K562 treated with DMSO at 1 percent for 12 hours (cell line): ENCODE data around the gene TNFRSF18. TPM values are rescaled to one million over a fixed set of nuclear protein-coding genes. Genes with fewer than 3 reads are reported as not detected.

ENCODE experiments used
- total RNA-seq: library from RNA; unstranded; fragments of 300-600 nt; gene quantifications from 2 replicates; pipeline ENCODE4 v1.2.3, GENCODE V29; 2022; ENCODE audit not compliant: insufficient read depth

Gene TNFRSF18
- total RNA-seq: not detected in 2 replicates

DNA sequence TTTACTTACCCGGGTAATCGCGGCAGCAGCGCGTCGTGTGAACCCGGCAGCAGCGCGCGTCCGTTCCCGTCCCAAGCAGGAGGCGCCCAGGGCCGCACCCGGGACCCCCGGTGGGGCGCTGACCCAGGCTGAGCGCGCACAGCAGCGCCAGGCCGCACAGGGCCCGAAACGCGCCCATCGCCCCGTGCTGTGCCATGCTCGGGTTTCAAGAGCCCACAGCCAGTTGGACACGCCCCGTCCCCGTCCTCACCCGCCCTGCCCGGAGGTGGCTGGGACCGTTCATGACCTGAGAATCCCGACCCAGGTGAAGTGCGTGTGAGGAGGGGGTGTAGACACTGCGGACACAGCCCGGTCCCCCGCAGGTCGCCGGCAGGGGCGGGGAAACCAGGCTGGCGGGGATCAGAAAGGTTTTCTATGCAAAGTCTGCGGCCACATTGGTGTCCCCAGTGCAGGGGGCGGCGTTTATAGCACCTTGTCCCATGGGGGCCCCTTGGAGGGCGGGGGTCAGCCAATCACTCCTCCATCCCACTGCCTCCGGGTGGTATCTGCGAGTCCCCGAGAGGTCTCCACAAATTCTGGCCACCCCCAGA is at the start of gene TNFRSF18:
Gene TNFRSF18, minus strand, starts transcription at position 217 of the 590 bp plus-strand sequence. Its CDS starts 21 bp downstream, at position 196.

DNA sequence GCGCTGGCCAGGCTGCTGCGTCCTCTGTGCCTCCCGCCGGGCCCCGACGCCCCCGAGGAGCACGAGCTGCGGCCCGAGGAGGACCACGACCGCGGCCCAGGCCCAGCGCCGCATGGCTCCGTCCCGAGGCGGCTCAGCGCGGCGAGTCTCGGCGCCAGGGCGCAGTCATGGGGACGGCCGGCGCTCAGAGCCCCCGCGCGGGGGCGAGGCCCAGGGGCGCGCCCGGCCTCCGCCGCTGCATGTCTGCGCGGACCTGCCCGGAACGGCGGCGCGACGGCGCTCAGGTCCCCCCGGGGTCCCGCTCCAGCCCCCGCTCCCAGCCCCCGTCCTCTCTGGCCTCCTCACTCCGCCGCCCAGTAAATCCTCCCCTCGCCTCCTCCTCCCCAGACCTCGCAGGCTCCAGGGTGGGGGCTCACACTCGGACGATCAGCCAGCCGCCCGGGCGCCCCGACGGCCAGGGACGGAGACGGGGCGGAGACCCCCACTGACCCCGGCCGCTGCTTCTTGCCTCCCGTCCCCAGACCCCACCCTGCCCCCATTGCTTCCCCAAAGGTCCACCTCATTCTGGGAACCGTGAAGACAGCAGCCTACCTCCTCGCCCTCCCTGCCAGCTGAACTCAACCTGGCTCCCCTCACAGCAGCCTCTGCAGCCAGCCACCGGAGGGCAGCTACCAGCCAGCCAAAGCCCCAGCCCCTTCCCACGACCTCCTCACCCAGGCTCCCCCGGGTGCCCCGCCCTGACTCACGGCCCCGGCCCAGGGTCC is 40.4 kb upstream of the TNFRSF18 start, which contains the start of gene C1QTNF12:
Gene C1QTNF12, minus strand, starts transcription at position 146 of the 764 bp plus-strand sequence. Its CDS starts 32 bp downstream, at position 114.

GRCh38 chr1:1232208-1232795 is 25.9 kb upstream of the TNFRSF18 start, which contains the start of gene B3GALT6:
Gene B3GALT6, plus strand, starts transcription at chr1:1232237. Its CDS starts 42 bp downstream, at chr1:1232279.

DNA sequence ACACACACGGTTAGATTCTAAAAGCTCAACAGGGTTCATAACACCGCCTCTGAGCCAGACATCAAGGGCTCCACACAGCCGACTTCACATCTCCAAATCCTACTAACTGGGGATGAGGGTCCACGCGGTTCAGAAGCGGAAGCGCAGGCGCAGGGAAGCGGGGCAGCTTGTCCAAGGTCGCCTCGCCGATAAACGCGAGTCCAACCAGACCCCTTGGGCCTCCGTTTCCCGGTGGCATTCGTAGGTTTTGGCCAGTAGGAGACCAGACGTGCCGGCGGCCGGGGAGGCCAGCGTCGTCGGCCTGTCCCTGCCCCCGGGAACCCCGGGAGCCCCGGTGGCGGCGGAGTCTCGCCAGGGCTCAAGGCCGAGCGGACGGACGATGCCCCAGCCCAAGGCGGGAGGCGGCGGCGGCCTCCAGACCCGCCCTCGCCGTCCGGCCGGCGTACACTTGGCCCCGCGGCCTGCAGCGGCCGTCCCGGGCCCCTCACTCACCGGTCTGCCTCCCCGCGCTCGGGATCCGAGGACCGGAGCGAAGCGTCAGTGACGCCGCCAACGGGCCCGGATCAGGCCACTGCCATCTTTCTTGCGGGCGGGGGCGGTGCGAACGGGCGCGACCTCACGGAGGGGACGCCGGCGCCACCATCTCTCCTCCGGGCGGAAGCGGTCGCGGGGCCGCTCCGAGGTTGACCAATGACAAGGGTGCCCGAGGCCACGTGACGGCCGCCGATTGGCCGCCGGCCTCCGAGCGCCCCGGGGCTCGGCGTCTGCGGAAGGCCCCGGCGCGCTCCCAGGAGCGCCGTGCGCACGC is 25.2 kb upstream of the TNFRSF18 start, which contains the start of gene SDF4:
Gene SDF4, minus strand, starts transcription at position 602 of the 808 bp plus-strand sequence. CDS start 3,229 bp downstream, outside the sequence.

GRCh38 chr1:1213345-1214265 is 7.2 kb upstream of the TNFRSF18 start, which contains the start of gene TNFRSF4:
Gene TNFRSF4, minus strand, starts transcription at chr1:1214153. Its CDS starts 26 bp downstream, at chr1:1214127.

DNA sequence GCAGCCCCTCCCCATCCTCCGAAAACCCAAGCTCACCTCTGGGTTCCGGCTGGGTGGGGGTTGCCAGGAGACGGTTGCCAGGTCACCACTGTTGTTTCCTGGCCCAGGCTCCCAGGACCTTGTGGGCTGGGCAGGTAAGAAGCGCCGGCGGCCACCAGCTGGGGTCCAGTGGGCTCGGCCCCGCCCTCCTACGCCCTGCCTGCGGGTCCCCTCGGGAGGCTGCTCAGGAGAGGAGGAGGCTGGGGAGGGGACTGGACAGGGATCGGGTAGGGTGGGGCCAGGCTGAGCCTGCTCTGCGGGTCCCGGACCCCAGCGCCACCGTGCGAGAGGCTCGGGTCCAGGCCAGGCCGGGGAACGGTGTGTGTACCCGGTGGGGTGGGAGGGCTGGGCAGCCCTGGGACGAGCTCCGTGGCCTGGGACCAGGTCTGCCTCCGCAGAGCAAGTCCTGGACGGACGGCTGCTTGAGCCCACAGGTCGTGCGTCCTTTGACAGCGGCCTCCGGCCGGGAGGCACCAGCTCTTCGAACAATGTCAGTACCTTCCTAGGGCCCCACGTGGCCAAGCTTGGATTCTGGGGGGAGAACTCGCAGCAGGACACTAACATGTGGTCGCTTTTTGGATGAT is 32.5 kb downstream of the TNFRSF18 start, which contains the start of gene TTLL10:
Gene TTLL10, plus strand, starts transcription at position 88 of the 623 bp plus-strand sequence. CDS start 5,336 bp downstream, outside the sequence.

Other genes starting within 250 kb of the TNFRSF18 start
- gene NOC2L, start 247.3 kb downstream of the TNFRSF18 start, total RNA-seq: 118 and 136 TPM in 2 replicates
- 10.6 and 14.5 TPM in 2 replicates for gene KLHL17, start 246.0 kb downstream of the TNFRSF18 start, total RNA-seq
- 0.34 and 0.36 TPM in 2 replicates for gene PLEKHN1, start 240.1 kb downstream of the TNFRSF18 start, total RNA-seq
- not detected in 2 replicates for gene PERM1, start 224.5 kb downstream of the TNFRSF18 start, total RNA-seq
- gene HES4, start 206.5 kb downstream of the TNFRSF18 start, total RNA-seq: 20.6 and 29.0 TPM in 2 replicates
- 83.6 and 158 TPM in 2 replicates for gene ISG15, start 193.1 kb downstream of the TNFRSF18 start, total RNA-seq
- 34.6 and 62.3 TPM in 2 replicates for gene AGRN, start 186.5 kb downstream of the TNFRSF18 start, total RNA-seq
- gene RNF223, start 132.3 kb downstream of the TNFRSF18 start, total RNA-seq: not detected in 2 replicates
- 18.6 and 20.1 TPM in 2 replicates for gene C1orf159, start 90.5 kb downstream of the TNFRSF18 start, total RNA-seq
- gene TTLL10, start 32.7 kb downstream of the TNFRSF18 start, total RNA-seq: not detected in 2 replicates
- gene TNFRSF4, start 7.6 kb upstream of the TNFRSF18 start, total RNA-seq: not detected in 2 replicates
- gene SDF4, start 25.4 kb upstream of the TNFRSF18 start, total RNA-seq: 225 and 241 TPM in 2 replicates
- gene B3GALT6, start 25.6 kb upstream of the TNFRSF18 start, total RNA-seq: 10.9 and 12.4 TPM in 2 replicates
- gene C1QTNF12, start 40.1 kb upstream of the TNFRSF18 start, total RNA-seq: 1.5 TPM in 1 of 2 replicates, not detected in the other
- 113 and 137 TPM in 2 replicates for gene UBE2J2, start 67.3 kb upstream of the TNFRSF18 start, total RNA-seq
- 1.6 and 1.8 TPM in 2 replicates for gene SCNN1D, start 73.8 kb upstream of the TNFRSF18 start, total RNA-seq
- gene ACAP3, start 101.3 kb upstream of the TNFRSF18 start, total RNA-seq: 32.4 and 42.0 TPM in 2 replicates
- gene PUSL1, start 102.0 kb upstream of the TNFRSF18 start, total RNA-seq: 55.4 and 63.1 TPM in 2 replicates
- gene INTS11, start 118.1 kb upstream of the TNFRSF18 start, total RNA-seq: 176 and 179 TPM in 2 replicates
- gene CPTP, start 118.2 kb upstream of the TNFRSF18 start, total RNA-seq: 25.3 and 37.2 TPM in 2 replicates
- gene TAS1R3, start 124.7 kb upstream of the TNFRSF18 start, total RNA-seq: 0.51 and 0.98 TPM in 2 replicates
- 71.5 and 80.2 TPM in 2 replicates for gene DVL1, start 142.8 kb upstream of the TNFRSF18 start, total RNA-seq
- 9.5 and 9.6 TPM in 2 replicates for gene MXRA8, start 152.0 kb upstream of the TNFRSF18 start, total RNA-seq
- 226 and 364 TPM in 2 replicates for gene AURKAIP1, start 168.6 kb upstream of the TNFRSF18 start, total RNA-seq
- gene CCNL2, start 192.7 kb upstream of the TNFRSF18 start, total RNA-seq: 73.7 and 213 TPM in 2 replicates
- 103 and 150 TPM in 2 replicates for gene MRPL20, start 200.7 kb upstream of the TNFRSF18 start, total RNA-seq
- gene ANKRD65, start 214.7 kb upstream of the TNFRSF18 start, total RNA-seq: not detected in 2 replicates
- 12.1 and 22.7 TPM in 2 replicates for gene VWA1, start 229.1 kb upstream of the TNFRSF18 start, total RNA-seq
- gene ATAD3C, start 243.1 kb upstream of the TNFRSF18 start, total RNA-seq: not detected in 2 replicates